HepG2 (cell line): Measurements from ENCODE around the gene TPRN. TPM values are rescaled to one million over a fixed set of nuclear protein-coding genes. Genes with fewer than 3 reads are reported as not detected.

Source experiments
- CCAR2 ChIP-seq: fragments of 200-400 bp; formaldehyde crosslinking; optimal IDR thresholded peaks from 2 replicates; pipeline ENCODE3; 2018; ENCODE audit warnings: low read depth, mild to moderate bottlenecking, low read length, moderate library complexity
- FLYWCH1 ChIP-seq: sonication (generic); formaldehyde crosslinking; IDR thresholded peaks from 2 replicates; pipeline ENCODE4 v1.8.1; 2023; ENCODE audit warnings: mild to moderate bottlenecking, missing genetic modification reagents
- KAT2B ChIP-seq: fragments of 150-350 bp; IDR thresholded peaks from 2 replicates; pipeline ENCODE4 v1.6.1; 2014; ENCODE audit warnings: low read depth, low read length, borderline replicate concordance
- MAF1 ChIP-seq: sonication (generic); formaldehyde crosslinking; IDR thresholded peaks from 2 replicates; pipeline ENCODE4 v1.5.0; 2020; ENCODE audit warnings: missing genetic modification reagents, borderline replicate concordance
- MBNL3 ChIP-seq: fragments of 250-450 bp; sonication (Bioruptor Pico); conservative IDR thresholded peaks from 2 replicates; pipeline ENCODE4 v1.8.0; 2022; ENCODE audit warnings: mild to moderate bottlenecking, inconsistent platforms
- MTERF4 ChIP-seq: sonication (generic); formaldehyde crosslinking; IDR thresholded peaks from 2 replicates; pipeline ENCODE4 v1.8.0; 2023; ENCODE audit warnings: mild to moderate bottlenecking, missing genetic modification reagents
- NR0B2 ChIP-seq: sonication (generic); formaldehyde crosslinking; IDR thresholded peaks from 2 replicates; pipeline ENCODE4 v1.4.0; 2020; ENCODE audit warnings: mild to moderate bottlenecking, missing genetic modification reagents
- PBX2 ChIP-seq: IDR thresholded peaks from 2 replicates; pipeline ENCODE4 v1.6.1; 2016; ENCODE audit warnings: control low read depth
- PRDM15 ChIP-seq: sonication (generic); formaldehyde crosslinking; IDR thresholded peaks from 2 replicates; pipeline ENCODE4 v1.4.0; 2020; ENCODE audit warnings: missing genetic modification reagents
- PTBP1 ChIP-seq: fragments of 200-400 bp; formaldehyde crosslinking; IDR thresholded peaks from 2 replicates; pipeline ENCODE4 v1.6.1; 2018; ENCODE audit warnings: low read length, low read depth; ENCODE audit not compliant: poor library complexity, severe bottlenecking
- RFXAP ChIP-seq: sonication (generic); formaldehyde crosslinking; IDR thresholded peaks from 2 replicates; pipeline ENCODE4 v1.4.0; 2020; ENCODE audit warnings: missing genetic modification reagents, borderline replicate concordance
- RXRA ChIP-seq: sonication (generic); formaldehyde crosslinking; IDR thresholded peaks from 2 replicates; pipeline ENCODE4 v1.5.1; 2020; ENCODE audit warnings: missing genetic modification reagents
- SPEN ChIP-seq: sonication (generic); formaldehyde crosslinking; IDR thresholded peaks from 2 replicates; pipeline ENCODE4 v1.5.1; 2020; ENCODE audit warnings: low read depth, mild to moderate bottlenecking, missing genetic modification reagents
- TBL1XR1 ChIP-seq: fragments of 150-350 bp; IDR thresholded peaks from 2 replicates; pipeline ENCODE4 v1.6.1; 2014; ENCODE audit warnings: borderline replicate concordance, low read length; ENCODE audit not compliant: partially characterized antibody
- ZFP36 ChIP-seq: fragments of 150-350 bp; IDR thresholded peaks from 2 replicates; pipeline ENCODE4 v1.6.1; 2018; ENCODE audit warnings: borderline replicate concordance, low read length, low read depth; ENCODE audit not compliant: partially characterized antibody
- ZFX ChIP-seq: sonication (generic); formaldehyde crosslinking; IDR thresholded peaks from 2 replicates; pipeline ENCODE4 v1.4.0; 2020; ENCODE audit warnings: mild to moderate bottlenecking, low read depth, missing genetic modification reagents, moderate library complexity
- ZNF205 ChIP-seq: IDR thresholded peaks from 2 replicates; pipeline ENCODE4 v1.6.1; 2018; ENCODE audit warnings: missing biosample characterization, missing genetic modification reagents
- ZNF232 ChIP-seq: sonication (generic); formaldehyde crosslinking; IDR thresholded peaks from 2 replicates; pipeline ENCODE4 v1.4.0; 2020; ENCODE audit warnings: missing genetic modification reagents, borderline replicate concordance
- ZNF326 ChIP-seq: sonication (generic); formaldehyde crosslinking; IDR thresholded peaks from 2 replicates; pipeline ENCODE4 v1.4.0; 2020; ENCODE audit warnings: missing genetic modification reagents, borderline replicate concordance
- ZNF484 ChIP-seq: sonication (generic); formaldehyde crosslinking; IDR thresholded peaks from 2 replicates; pipeline ENCODE4 v1.5.1; 2020; ENCODE audit warnings: mild to moderate bottlenecking, low read depth, missing genetic modification reagents, borderline replicate concordance
- ZNF496 ChIP-seq: sonication (generic); formaldehyde crosslinking; IDR thresholded peaks from 2 replicates; pipeline ENCODE4 v1.8.1; 2023; ENCODE audit warnings: mild to moderate bottlenecking, moderate library complexity, missing genetic modification reagents; ENCODE audit not compliant: insufficient replicate concordance
- ZNF567 ChIP-seq: sonication (generic); formaldehyde crosslinking; IDR thresholded peaks from 2 replicates; pipeline ENCODE4 v1.8.1; 2023; ENCODE audit warnings: mild to moderate bottlenecking, missing genetic modification reagents, borderline replicate concordance
- ZNF792 ChIP-seq: IDR thresholded peaks from 2 replicates; pipeline ENCODE4 v1.6.1; 2016
- polyA plus RNA-seq, 8 experiments: library from polyadenylated mRNA; depleted of rRNA in 3 of 8; stranded (reverse) in 7 of 8; unstranded in 1 of 8; fragments of >200 nt; fragmentation: Illumina TruSeq in 4 of 8; extraction: Trizol in 4 of 8; gene quantifications; 2 replicates each; pipeline versions ENCODE4 v1.2.1 to v1.2.3, GENCODE V29; 2011 to 2016; ENCODE audit warnings: low read depth in 4 of 8, missing spikeins in 1 of 8, mixed read lengths in 1 of 8; ENCODE audit not compliant: insufficient read depth in 1 of 8
- total RNA-seq, 5 experiments: library from RNA; depleted of rRNA; stranded (reverse); fragments of >200 nt; fragmentation: Illumina TruSeq; extraction: Trizol; gene quantifications; 2 replicates each; pipeline ENCODE4 v1.2.3, GENCODE V29; 2016; ENCODE audit warnings: low read depth in 1 of 5

Gene TPRN
- total and polyA plus RNA-seq, 2 of the 13 experiments (the other 11 are each of a cell fraction or from before 2014, with no cell fraction given) = 10.1 to 19.2 TPM

GRCh38 chr9:137205126-137206069 is 4.9 kb upstream of the TPRN start, which contains the start of the genes NDOR1 and TMEM203 (continued):
- no peak; the same call in 1 of the 2 replicates for TF ChIP-seq ZNF567 (CRISPR knock-in tag)
- peak; percentile 94 for TF ChIP-seq ZFX
- TF ChIP-seq ZNF326 (CRISPR knock-in tag) = no peak
- no peak for TF ChIP-seq CCAR2
- TF ChIP-seq MBNL3 = no peak
- 0 out of 2 replicates have a peak, but pooled peaks have one; percentile 67 for TF ChIP-seq ZNF232 (CRISPR knock-in tag)
- no peak for TF ChIP-seq ZFP36
- peak; percentile 94 for TF ChIP-seq SPEN (CRISPR knock-in tag)
- no peak for TF ChIP-seq TBL1XR1
- TF ChIP-seq ZNF496 = no peak
- no peak for TF ChIP-seq PTBP1
- TF ChIP-seq KAT2B = no peak
- TF ChIP-seq ZNF205 (CRISPR knock-in tag) = peak; percentile 66
- no peak for TF ChIP-seq ZNF792 (CRISPR knock-in tag)
- TF ChIP-seq RFXAP (CRISPR knock-in tag) = peak; percentile 55; the same call in 1 of the 2 replicates
- TF ChIP-seq NR0B2 (CRISPR knock-in tag) = peak; percentile 42; the same call in 1 of the 2 replicates
- TF ChIP-seq ZNF484 = no peak
- peak; percentile 54; the same call in 1 of the 2 replicates for TF ChIP-seq RXRA
- peak; percentile 76; the same call in 1 of the 2 replicates for TF ChIP-seq PRDM15
- TF ChIP-seq MAF1 (CRISPR knock-in tag) = 0 out of 2 replicates have a peak, but pooled peaks have one; percentile 75
- no peak for TF ChIP-seq PBX2 (CRISPR knock-in tag)
- no peak for TF ChIP-seq FLYWCH1 (CRISPR knock-in tag)
- TF ChIP-seq MTERF4 (CRISPR knock-in tag) = no peak
